IMR-90 (cell line): Measurements from ENCODE around the gene SEMA4D. TPM values are rescaled to one million over a fixed set of nuclear protein-coding genes. Genes with fewer than 3 reads are reported as not detected.

Experiments used
- ATAC-seq: fragments of 200-7000 bp; cut with Tn5 transposase; 2 replicates; pipeline ENCODE4 v1.9.1; 2020; ENCODE audit warnings: low read depth, mild to moderate bottlenecking, moderate library complexity
- BruUV-seq: library from RNA; stranded (reverse); fragments of 400-500 nt; replicated peaks from 2 replicates; lab custom pipeline; 2021; lab: Mats Ljungman, UMichigan
- CTCF ChIA-PET: fragments of 300-600 bp; formaldehyde crosslinking; extraction: SDS; loops from one replicate; lab custom pipeline; 2021; ENCODE audit warnings: antibody characterized with exemption; lab: Yijun Ruan, JAX
- POLR2A ChIA-PET: fragments of 300-600 bp; sonication (Branson Sonifier 250); formaldehyde crosslinking; loops from one replicate; lab custom pipeline; 2022; ENCODE audit warnings: antibody characterized with exemption; ENCODE audit not compliant: unreplicated experiment; lab: Charles Lee
- DNase-seq: peaks from one replicate; pipeline ENCODE4 v3.0.0; 2013
- H2AFZ ChIP-seq: replicated peaks from 2 replicates; pipeline ENCODE3; 2013; ENCODE audit warnings: low read length, mild to moderate bottlenecking; ENCODE audit not compliant: poor library complexity
- H2AK5ac ChIP-seq: 2 replicates; pipeline ENCODE4 v1.6.1; 2013; ENCODE audit warnings: low read depth, low read length, inconsistent platforms
- H2AK9ac ChIP-seq: replicated peaks from 2 replicates; pipeline ENCODE3; 2013; ENCODE audit warnings: mild to moderate bottlenecking, low read depth, low read length, moderate library complexity; ENCODE audit not compliant: poor library complexity
- H2BK120ac ChIP-seq: 2 replicates; pipeline ENCODE4 v1.6.1; 2013; ENCODE audit warnings: low read depth, low read length, inconsistent platforms
- H2BK15ac ChIP-seq: 3 replicates; pipeline ENCODE4 v1.6.1; 2013; ENCODE audit warnings: low read depth, low read length, inconsistent platforms
- H2BK20ac ChIP-seq: 2 replicates; pipeline ENCODE4 v1.6.1; 2013; ENCODE audit warnings: low read depth, mild to moderate bottlenecking, inconsistent platforms, low read length, moderate library complexity
- H2BK5ac ChIP-seq: 2 replicates; pipeline ENCODE4 v1.6.1; 2013; ENCODE audit warnings: mild to moderate bottlenecking, low read depth, low read length, inconsistent platforms; ENCODE audit not compliant: poor library complexity, severe bottlenecking
- H3K14ac ChIP-seq: replicated peaks from 2 replicates; pipeline ENCODE4 v1.6.1; 2013; ENCODE audit warnings: low read depth, low read length, inconsistent platforms
- H3K18ac ChIP-seq: 2 replicates; pipeline ENCODE4 v1.6.1; 2013; ENCODE audit warnings: low read depth, low read length, control low read depth
- H3K23ac ChIP-seq: 2 replicates; pipeline ENCODE4 v1.6.1; 2013; ENCODE audit warnings: low read depth, low read length, inconsistent platforms
- H3K27ac ChIP-seq: 2 replicates; pipeline ENCODE4 v1.5.1; 2013; ENCODE audit warnings: mild to moderate bottlenecking, control low read depth, low read length; ENCODE audit not compliant: insufficient read depth
- H3K27me3 ChIP-seq: 2 replicates; pipeline ENCODE4 v1.6.1; 2013; ENCODE audit warnings: low read length; ENCODE audit not compliant: control insufficient read depth, insufficient read depth
- H3K36me3 ChIP-seq: 2 replicates; pipeline ENCODE4 v1.6.1; 2013; ENCODE audit warnings: low read length, mixed read lengths; ENCODE audit not compliant: control insufficient read depth, insufficient read depth
- H3K4ac ChIP-seq: 2 replicates; pipeline ENCODE4 v1.6.1; 2013; ENCODE audit warnings: low read depth, low read length, inconsistent platforms
- H3K4me1 ChIP-seq: 2 replicates; pipeline ENCODE4 v1.6.1; 2013; ENCODE audit warnings: low read length, mixed read lengths; ENCODE audit not compliant: control insufficient read depth, insufficient read depth
- H3K4me2 ChIP-seq: 2 replicates; pipeline ENCODE4 v1.6.1; 2013; ENCODE audit warnings: low read depth, mild to moderate bottlenecking, control low read depth, low read length, moderate library complexity
- H3K4me3 ChIP-seq: 2 replicates; pipeline ENCODE4 v1.5.1; 2013; ENCODE audit warnings: low read depth, mild to moderate bottlenecking, control low read depth, low read length, moderate library complexity; ENCODE audit not compliant: insufficient read depth
- H3K56ac ChIP-seq: 2 replicates; pipeline ENCODE4 v1.6.1; 2013; ENCODE audit warnings: low read length, inconsistent platforms; ENCODE audit not compliant: insufficient read depth; ENCODE audit errors: extremely low read depth
- H3K79me1 ChIP-seq, 2 experiments: 2 replicates each; pipeline ENCODE4 v1.6.1; 2013; ENCODE audit warnings: low read length in 2 of 2, inconsistent platforms in 1 of 2, low read depth in 1 of 2
- H3K9ac ChIP-seq: 2 replicates; pipeline ENCODE4 v1.6.1; 2013; ENCODE audit warnings: low read depth, low read length, control low read depth
- H3K9me1 ChIP-seq: 2 replicates; pipeline ENCODE4 v1.6.1; 2013; ENCODE audit warnings: low read length, inconsistent platforms; ENCODE audit not compliant: insufficient read depth
- H3K9me3 ChIP-seq: 2 replicates; pipeline ENCODE4 v1.6.1; 2013; ENCODE audit warnings: low read length; ENCODE audit not compliant: control insufficient read depth, insufficient read depth
- H4K20me1 ChIP-seq: 2 replicates; pipeline ENCODE4 v1.6.1; 2013; ENCODE audit warnings: low read length, inconsistent platforms; ENCODE audit not compliant: insufficient read depth
- H4K5ac ChIP-seq: 2 replicates; pipeline ENCODE4 v1.6.1; 2013; ENCODE audit warnings: mild to moderate bottlenecking, low read depth, low read length, control low read depth
- H4K8ac ChIP-seq, 2 experiments: 2 replicates each; pipeline ENCODE4 v1.6.1; 2013; ENCODE audit warnings: low read depth in 2 of 2, low read length in 2 of 2, control low read depth in 1 of 2, inconsistent platforms in 1 of 2
- H4K91ac ChIP-seq: 2 replicates; pipeline ENCODE4 v1.6.1; 2013; ENCODE audit warnings: low read depth, low read length, inconsistent platforms; ENCODE audit not compliant: insufficient read depth
- BHLHE40 ChIP-seq: fragments of 150-350 bp; IDR thresholded peaks from 2 replicates; pipeline ENCODE4 v1.6.1; 2016; ENCODE audit warnings: mild to moderate bottlenecking, low read depth, low read length
- CEBPB ChIP-seq: IDR thresholded peaks from 2 replicates; pipeline ENCODE4 v1.6.1; 2012; ENCODE audit warnings: low read depth, low read length, improper control_type of control experiment
- CHD1 ChIP-seq: IDR thresholded peaks from 2 replicates; pipeline ENCODE4 v1.6.1; 2012; ENCODE audit warnings: low read depth, low read length, improper control_type of control experiment
- ELK1 ChIP-seq: fragments of 150-350 bp; IDR thresholded peaks from 2 replicates; pipeline ENCODE4 v1.6.1; 2016; ENCODE audit warnings: low read depth, mild to moderate bottlenecking, low read length, moderate library complexity, borderline replicate concordance
- FOS ChIP-seq: fragments of 150-350 bp; IDR thresholded peaks from 2 replicates; pipeline ENCODE4 v1.6.1; 2016; ENCODE audit warnings: low read depth, low read length
- MAFK ChIP-seq: IDR thresholded peaks from 2 replicates; pipeline ENCODE4 v1.6.1; 2012; ENCODE audit warnings: low read depth, low read length, improper control_type of control experiment
- MAZ ChIP-seq: IDR thresholded peaks from 2 replicates; pipeline ENCODE4 v1.6.1; 2012; ENCODE audit warnings: low read depth, mild to moderate bottlenecking, low read length, improper control_type of control experiment, moderate library complexity, borderline replicate concordance
- MXI1 ChIP-seq: IDR thresholded peaks from 2 replicates; pipeline ENCODE4 v1.6.1; 2012; ENCODE audit warnings: low read depth, mild to moderate bottlenecking, low read length, moderate library complexity, borderline replicate concordance
- NFE2L2 ChIP-seq: fragments of 150-350 bp; IDR thresholded peaks from 2 replicates; pipeline ENCODE4 v1.6.1; 2016; ENCODE audit warnings: low read depth, mild to moderate bottlenecking, low read length
- POLR2A ChIP-seq: IDR thresholded peaks from 2 replicates; pipeline ENCODE4 v1.6.1; 2012; ENCODE audit warnings: mild to moderate bottlenecking, low read depth, low read length
- RAD21 ChIP-seq: IDR thresholded peaks from 2 replicates; pipeline ENCODE4 v1.6.1; 2012; ENCODE audit warnings: low read length, improper control_type of control experiment
- RCOR1 ChIP-seq: IDR thresholded peaks from 2 replicates; pipeline ENCODE4 v1.6.1; 2012; ENCODE audit warnings: mild to moderate bottlenecking, low read length, improper control_type of control experiment; ENCODE audit not compliant: insufficient replicate concordance
- RFX5 ChIP-seq: IDR thresholded peaks from 2 replicates; pipeline ENCODE4 v1.8.0; 2012; ENCODE audit warnings: low read depth, mild to moderate bottlenecking, low read length, moderate library complexity
- SMC3 ChIP-seq: fragments of 150-350 bp; IDR thresholded peaks from 2 replicates; pipeline ENCODE4 v1.6.1; 2016; ENCODE audit warnings: low read depth, mild to moderate bottlenecking, antibody characterized with exemption, low read length, moderate library complexity
- WGBS, 2 experiments: methylation state at CpG; one replicate each; pipeline versions ENCODE4 v1.1.5 to v1.1.7; 2013; ENCODE audit warnings: missing lambda C conversion rate in 2 of 2; ENCODE audit not compliant: insufficient read length in 1 of 2; ENCODE audit errors: extremely low coverage in 2 of 2; 5-methylcytosine and 5-hydroxymethylcytosine counted together
- dilution Hi-C: fragments of 300-500 bp; cut with HindIII; formaldehyde crosslinking; loops from one replicate; pipeline ENCODE4 v1.14.3; 2018; ENCODE audit warnings: low sequenced_read_pairs; ENCODE audit not compliant: unreplicated experiment
- in situ Hi-C: fragments of 300-500 bp; cut with MboI; formaldehyde crosslinking; loops from 3 replicates; pipeline ENCODE4 v1.14.3; 2019; ENCODE audit warnings: low sequenced_read_pairs, inconsistent platforms, mixed read lengths
- intact Hi-C: fragments of 100-400 bp; cut with micrococcal nuclease; formaldehyde crosslinking; loops from 2 replicates; pipeline ENCODE4 v1.10.0; 2022
- polyA plus RNA-seq, 3 experiments: library from polyadenylated mRNA; depleted of rRNA; stranded (reverse); fragments of >200 nt; gene quantifications; 2 replicates each; pipeline ENCODE4 v1.2.3, GENCODE V29; 2012; ENCODE audit warnings: low replicate concordance in 1 of 3
- total RNA-seq: library from RNA; depleted of rRNA; stranded (reverse); fragments of >200 nt; gene quantifications from 2 replicates; pipeline ENCODE4 v1.2.3, GENCODE V29; 2012
- TF ChIP-seq, protein P1 (sequence below): fragments of 150-350 bp; IDR thresholded peaks from 2 replicates; pipeline ENCODE4 v1.6.1; 2017; ENCODE audit warnings: mild to moderate bottlenecking, antibody characterized with exemption, low read length, low read depth
- TF ChIP-seq, protein P2 (sequence below): conservative IDR thresholded peaks from 2 replicates; pipeline ENCODE4 v1.5.1; 2012; ENCODE audit warnings: mild to moderate bottlenecking, low read depth, low read length, improper control_type of control experiment

SEMA4D gene
- total and polyA plus RNA-seq, 2 of the 4 experiments (the other 2 are of a cell fraction): 0.90 to 1.5 TPM

- TF ChIP-seq, protein P1, sequence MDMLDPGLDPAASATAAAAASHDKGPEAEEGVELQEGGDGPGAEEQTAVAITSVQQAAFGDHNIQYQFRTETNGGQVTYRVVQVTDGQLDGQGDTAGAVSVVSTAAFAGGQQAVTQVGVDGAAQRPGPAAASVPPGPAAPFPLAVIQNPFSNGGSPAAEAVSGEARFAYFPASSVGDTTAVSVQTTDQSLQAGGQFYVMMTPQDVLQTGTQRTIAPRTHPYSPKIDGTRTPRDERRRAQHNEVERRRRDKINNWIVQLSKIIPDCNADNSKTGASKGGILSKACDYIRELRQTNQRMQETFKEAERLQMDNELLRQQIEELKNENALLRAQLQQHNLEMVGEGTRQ: no peak
- TF ChIP-seq POLR2A (no peak), FOS (no peak), BHLHE40 (no peak), MAZ (no peak), CEBPB (no peak), RFX5 (no peak), RCOR1 (no peak), NFE2L2 (no peak), SMC3 (no peak), CHD1 (no peak), ELK1 (no peak), MXI1 (no peak), RAD21 (no peak), MAFK (no peak)
- TF ChIP-seq, protein P2, sequence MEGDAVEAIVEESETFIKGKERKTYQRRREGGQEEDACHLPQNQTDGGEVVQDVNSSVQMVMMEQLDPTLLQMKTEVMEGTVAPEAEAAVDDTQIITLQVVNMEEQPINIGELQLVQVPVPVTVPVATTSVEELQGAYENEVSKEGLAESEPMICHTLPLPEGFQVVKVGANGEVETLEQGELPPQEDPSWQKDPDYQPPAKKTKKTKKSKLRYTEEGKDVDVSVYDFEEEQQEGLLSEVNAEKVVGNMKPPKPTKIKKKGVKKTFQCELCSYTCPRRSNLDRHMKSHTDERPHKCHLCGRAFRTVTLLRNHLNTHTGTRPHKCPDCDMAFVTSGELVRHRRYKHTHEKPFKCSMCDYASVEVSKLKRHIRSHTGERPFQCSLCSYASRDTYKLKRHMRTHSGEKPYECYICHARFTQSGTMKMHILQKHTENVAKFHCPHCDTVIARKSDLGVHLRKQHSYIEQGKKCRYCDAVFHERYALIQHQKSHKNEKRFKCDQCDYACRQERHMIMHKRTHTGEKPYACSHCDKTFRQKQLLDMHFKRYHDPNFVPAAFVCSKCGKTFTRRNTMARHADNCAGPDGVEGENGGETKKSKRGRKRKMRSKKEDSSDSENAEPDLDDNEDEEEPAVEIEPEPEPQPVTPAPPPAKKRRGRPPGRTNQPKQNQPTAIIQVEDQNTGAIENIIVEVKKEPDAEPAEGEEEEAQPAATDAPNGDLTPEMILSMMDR: no peak
- WGBS, 2 experiments: no CpG with 5 or more reads among the region's 17 CpGs
- no peaks in the 10 kb centered on the region for H3K9me3 ChIP-seq
- H3K14ac ChIP-seq: no peak overlapping the region
- no peak overlapping the region for H3K9ac ChIP-seq
- no peak overlapping the region for H3K4me2 ChIP-seq
- no peak overlapping the region for H3K56ac ChIP-seq
- no peak for DNase-seq
- H3K27ac ChIP-seq: no peak overlapping the region
- ATAC-seq: no peak
- H3K4ac ChIP-seq: no peak overlapping the region
- ChIA-PET CTCF (no interaction called here), POLR2A (no interaction called here)
- H2BK20ac ChIP-seq: no peak overlapping the region
- no peak overlapping the region for H3K23ac ChIP-seq
- no peak overlapping the region for H3K4me3 ChIP-seq
- H4K20me1 ChIP-seq: no peaks in the 10 kb centered on the region
- no peaks in the 10 kb centered on the region; the same call in 1 of the 2 replicates for H3K9me1 ChIP-seq
- H2BK120ac ChIP-seq: no peak overlapping the region
- in situ Hi-C loops: no loop called here
- H3K4me1 ChIP-seq: no peaks in the 10 kb centered on the region; the same call in 1 of the 2 replicates
- peaks cover 4% of the 10 kb centered on the region for H3K36me3 ChIP-seq
- no peak overlapping the region for H4K8ac ChIP-seq
- H2BK5ac ChIP-seq: no peak overlapping the region
- no peak overlapping the region for H4K5ac ChIP-seq
- no peak overlapping the region for H4K91ac ChIP-seq
- H3K79me1 ChIP-seq: no peaks in the 10 kb centered on the region
- H2AK5ac ChIP-seq: no peak overlapping the region
- peak overlapping the region; percentile 32 for H2AFZ ChIP-seq
- dilution Hi-C loops: no loop called here
- H3K27me3 ChIP-seq: no peaks in the 10 kb centered on the region
- BruUV-seq: no TSS peak
- H2AK9ac ChIP-seq: no peak overlapping the region
- H3K18ac ChIP-seq: no peak overlapping the region
- intact Hi-C loops: no loop called here
- no peak overlapping the region for H2BK15ac ChIP-seq
These were observed 48.6 kb downstream of the SEMA4D start for GRCh38 chr9:89449261-89449671.
